H1 (cell line): ENCODE measurements around the gene HM13. TPM values are rescaled to one million over a fixed set of nuclear protein-coding genes. Genes with fewer than 3 reads are reported as not detected.

Experiments used
- CEBPB ChIP-seq: IDR thresholded peaks from 2 replicates; pipeline ENCODE4 v1.6.1; 2012; ENCODE audit warnings: low read depth, low read length
- EZH2 ChIP-seq: fragments of 200-600 bp; sonication (generic); IDR thresholded peaks from 2 replicates; pipeline ENCODE4 v1.7.1; 2012; ENCODE audit warnings: low read depth, mild to moderate bottlenecking, moderate library complexity, low read length, inconsistent platforms; ENCODE audit not compliant: severe bottlenecking
- JUN ChIP-seq: IDR thresholded peaks from 2 replicates; pipeline ENCODE4 v1.6.1; 2011; ENCODE audit warnings: low read depth, mild to moderate bottlenecking, improper control_type of control experiment, low read length
- POLR2A ChIP-seq, 2 experiments: IDR thresholded peaks; 1 replicate in 1 of 2; 2 replicates in 1 of 2; pipeline ENCODE4 v1.6.1; 2011; ENCODE audit warnings: low read depth in 2 of 2, low read length in 2 of 2, mild to moderate bottlenecking in 2 of 2; ENCODE audit errors: control extremely low read depth in 1 of 2
- RBBP5 ChIP-seq: IDR thresholded peaks from 2 replicates; pipeline ENCODE4 v1.7.1; 2012; ENCODE audit warnings: low read depth, mild to moderate bottlenecking, inconsistent platforms, low read length, moderate library complexity, borderline replicate concordance
- RXRA ChIP-seq: IDR thresholded peaks from 2 replicates; pipeline ENCODE4 v1.6.1; 2011; ENCODE audit warnings: low read depth, mild to moderate bottlenecking, low read length, moderate library complexity; ENCODE audit not compliant: insufficient read depth
- SIN3A ChIP-seq, 2 experiments: IDR thresholded peaks in 1 of 2; conservative IDR thresholded peaks in 1 of 2; 2 replicates each; pipeline ENCODE4 v1.6.1; 2011 to 2012; ENCODE audit warnings: low read length in 2 of 2, improper control_type of control experiment in 1 of 2, low read depth in 1 of 2, mild to moderate bottlenecking in 1 of 2
- SRF ChIP-seq: IDR thresholded peaks from 2 replicates; pipeline ENCODE4 v1.6.1; 2011; ENCODE audit warnings: mild to moderate bottlenecking, low read depth, low read length, moderate library complexity
- TAF1 ChIP-seq: IDR thresholded peaks from 2 replicates; pipeline ENCODE4 v1.6.1; 2011; ENCODE audit warnings: mild to moderate bottlenecking, low read depth, low read length
- polyA plus RNA-seq, 7 experiments: library from polyadenylated mRNA; depleted of rRNA in 3 of 7; stranded (reverse) in 5 of 7; unstranded in 2 of 7; fragments of >200 nt in 5 of 7; fragments of 200-250 nt in 2 of 7; gene quantifications; 1 replicate in 5 of 7; 2 replicates in 1 of 7; 4 replicates in 1 of 7; pipeline versions ENCODE4 v1.2.1 to v1.2.3, GENCODE V29; 2011 to 2013; ENCODE audit warnings: missing spikeins in 2 of 7, mixed read lengths in 2 of 7
- total RNA-seq: library from RNA; stranded (reverse); fragmentation: NEBNext Ultra II Directional; extraction: Animal tissue kit (Norgen Biotek cat#: 25700); gene quantifications from 2 replicates; pipeline ENCODE4 v1.2.1, GENCODE V29; 2021
- TF ChIP-seq, protein P1 (sequence below): fragments of 300-600 bp; sonication (generic); IDR thresholded peaks from 2 replicates; pipeline ENCODE4 v1.7.1; 2012; ENCODE audit warnings: low read length, moderate library complexity, mild to moderate bottlenecking, inconsistent platforms; ENCODE audit not compliant: insufficient replicate concordance
- TF ChIP-seq, protein P2 (sequence below): IDR thresholded peaks from 2 replicates; pipeline ENCODE4 v1.6.1; 2012; ENCODE audit warnings: inconsistent platforms

Gene HM13
- total and polyA plus RNA-seq, 2 of the 8 experiments (the other 6 are each of a cell fraction or from before 2014, with no cell fraction given) = 118 to 183 TPM

DNA sequence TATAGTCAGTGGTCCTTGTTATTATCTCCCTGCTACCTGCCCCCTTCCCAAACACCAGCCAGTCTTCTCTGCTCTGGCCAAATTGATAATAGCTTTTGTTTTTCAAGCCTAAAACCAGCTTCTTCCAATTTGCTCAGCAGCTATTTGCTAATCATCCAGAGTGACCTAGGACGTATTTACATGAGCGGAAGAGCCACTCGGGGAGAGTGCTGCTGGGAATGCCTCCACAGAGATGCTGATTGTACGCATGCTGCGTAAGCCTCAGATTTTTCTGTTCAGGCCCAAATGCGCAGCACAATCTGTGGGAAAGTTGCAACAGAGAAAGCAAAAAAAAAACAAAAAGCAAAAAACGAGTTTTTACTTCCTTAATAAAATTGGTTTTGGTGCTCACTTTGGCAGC is 66.5 kb downstream of the HM13 start (continued):
- TF ChIP-seq, protein P1, sequence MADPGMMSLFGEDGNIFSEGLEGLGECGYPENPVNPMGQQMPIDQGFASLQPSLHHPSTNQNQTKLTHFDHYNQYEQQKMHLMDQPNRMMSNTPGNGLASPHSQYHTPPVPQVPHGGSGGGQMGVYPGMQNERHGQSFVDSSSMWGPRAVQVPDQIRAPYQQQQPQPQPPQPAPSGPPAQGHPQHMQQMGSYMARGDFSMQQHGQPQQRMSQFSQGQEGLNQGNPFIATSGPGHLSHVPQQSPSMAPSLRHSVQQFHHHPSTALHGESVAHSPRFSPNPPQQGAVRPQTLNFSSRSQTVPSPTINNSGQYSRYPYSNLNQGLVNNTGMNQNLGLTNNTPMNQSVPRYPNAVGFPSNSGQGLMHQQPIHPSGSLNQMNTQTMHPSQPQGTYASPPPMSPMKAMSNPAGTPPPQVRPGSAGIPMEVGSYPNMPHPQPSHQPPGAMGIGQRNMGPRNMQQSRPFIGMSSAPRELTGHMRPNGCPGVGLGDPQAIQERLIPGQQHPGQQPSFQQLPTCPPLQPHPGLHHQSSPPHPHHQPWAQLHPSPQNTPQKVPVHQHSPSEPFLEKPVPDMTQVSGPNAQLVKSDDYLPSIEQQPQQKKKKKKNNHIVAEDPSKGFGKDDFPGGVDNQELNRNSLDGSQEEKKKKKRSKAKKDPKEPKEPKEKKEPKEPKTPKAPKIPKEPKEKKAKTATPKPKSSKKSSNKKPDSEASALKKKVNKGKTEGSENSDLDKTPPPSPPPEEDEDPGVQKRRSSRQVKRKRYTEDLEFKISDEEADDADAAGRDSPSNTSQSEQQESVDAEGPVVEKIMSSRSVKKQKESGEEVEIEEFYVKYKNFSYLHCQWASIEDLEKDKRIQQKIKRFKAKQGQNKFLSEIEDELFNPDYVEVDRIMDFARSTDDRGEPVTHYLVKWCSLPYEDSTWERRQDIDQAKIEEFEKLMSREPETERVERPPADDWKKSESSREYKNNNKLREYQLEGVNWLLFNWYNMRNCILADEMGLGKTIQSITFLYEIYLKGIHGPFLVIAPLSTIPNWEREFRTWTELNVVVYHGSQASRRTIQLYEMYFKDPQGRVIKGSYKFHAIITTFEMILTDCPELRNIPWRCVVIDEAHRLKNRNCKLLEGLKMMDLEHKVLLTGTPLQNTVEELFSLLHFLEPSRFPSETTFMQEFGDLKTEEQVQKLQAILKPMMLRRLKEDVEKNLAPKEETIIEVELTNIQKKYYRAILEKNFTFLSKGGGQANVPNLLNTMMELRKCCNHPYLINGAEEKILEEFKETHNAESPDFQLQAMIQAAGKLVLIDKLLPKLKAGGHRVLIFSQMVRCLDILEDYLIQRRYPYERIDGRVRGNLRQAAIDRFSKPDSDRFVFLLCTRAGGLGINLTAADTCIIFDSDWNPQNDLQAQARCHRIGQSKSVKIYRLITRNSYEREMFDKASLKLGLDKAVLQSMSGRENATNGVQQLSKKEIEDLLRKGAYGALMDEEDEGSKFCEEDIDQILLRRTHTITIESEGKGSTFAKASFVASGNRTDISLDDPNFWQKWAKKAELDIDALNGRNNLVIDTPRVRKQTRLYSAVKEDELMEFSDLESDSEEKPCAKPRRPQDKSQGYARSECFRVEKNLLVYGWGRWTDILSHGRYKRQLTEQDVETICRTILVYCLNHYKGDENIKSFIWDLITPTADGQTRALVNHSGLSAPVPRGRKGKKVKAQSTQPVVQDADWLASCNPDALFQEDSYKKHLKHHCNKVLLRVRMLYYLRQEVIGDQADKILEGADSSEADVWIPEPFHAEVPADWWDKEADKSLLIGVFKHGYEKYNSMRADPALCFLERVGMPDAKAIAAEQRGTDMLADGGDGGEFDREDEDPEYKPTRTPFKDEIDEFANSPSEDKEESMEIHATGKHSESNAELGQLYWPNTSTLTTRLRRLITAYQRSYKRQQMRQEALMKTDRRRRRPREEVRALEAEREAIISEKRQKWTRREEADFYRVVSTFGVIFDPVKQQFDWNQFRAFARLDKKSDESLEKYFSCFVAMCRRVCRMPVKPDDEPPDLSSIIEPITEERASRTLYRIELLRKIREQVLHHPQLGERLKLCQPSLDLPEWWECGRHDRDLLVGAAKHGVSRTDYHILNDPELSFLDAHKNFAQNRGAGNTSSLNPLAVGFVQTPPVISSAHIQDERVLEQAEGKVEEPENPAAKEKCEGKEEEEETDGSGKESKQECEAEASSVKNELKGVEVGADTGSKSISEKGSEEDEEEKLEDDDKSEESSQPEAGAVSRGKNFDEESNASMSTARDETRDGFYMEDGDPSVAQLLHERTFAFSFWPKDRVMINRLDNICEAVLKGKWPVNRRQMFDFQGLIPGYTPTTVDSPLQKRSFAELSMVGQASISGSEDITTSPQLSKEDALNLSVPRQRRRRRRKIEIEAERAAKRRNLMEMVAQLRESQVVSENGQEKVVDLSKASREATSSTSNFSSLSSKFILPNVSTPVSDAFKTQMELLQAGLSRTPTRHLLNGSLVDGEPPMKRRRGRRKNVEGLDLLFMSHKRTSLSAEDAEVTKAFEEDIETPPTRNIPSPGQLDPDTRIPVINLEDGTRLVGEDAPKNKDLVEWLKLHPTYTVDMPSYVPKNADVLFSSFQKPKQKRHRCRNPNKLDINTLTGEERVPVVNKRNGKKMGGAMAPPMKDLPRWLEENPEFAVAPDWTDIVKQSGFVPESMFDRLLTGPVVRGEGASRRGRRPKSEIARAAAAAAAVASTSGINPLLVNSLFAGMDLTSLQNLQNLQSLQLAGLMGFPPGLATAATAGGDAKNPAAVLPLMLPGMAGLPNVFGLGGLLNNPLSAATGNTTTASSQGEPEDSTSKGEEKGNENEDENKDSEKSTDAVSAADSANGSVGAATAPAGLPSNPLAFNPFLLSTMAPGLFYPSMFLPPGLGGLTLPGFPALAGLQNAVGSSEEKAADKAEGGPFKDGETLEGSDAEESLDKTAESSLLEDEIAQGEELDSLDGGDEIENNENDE = peak; percentile 34
- TF ChIP-seq SRF (no peak), CEBPB (peak; percentile 45; the same call in 1 of the 2 replicates), TAF1 (0 out of 2 replicates have a peak, but pooled peaks have one; percentile 20), RBBP5 (no peak), JUN (no peak), EZH2 (no peak), RXRA (no peak), SIN3A (conservative IDR thresholded peaks at IDR 0.05 in 1 of 2, IDR thresholded peaks at IDR 0.05 in 1 of 2; ENCODE audit: low read depth in 1 of 2, low read length in 2 of 2) (no peak), POLR2A (IDR thresholded peaks at IDR 0.05; ENCODE audit: control extremely low read depth in 1 of 2, low read depth in 2 of 2, low read length in 2 of 2) (no peak; a peak in 1 of 3 replicates)
- TF ChIP-seq, protein P2, sequence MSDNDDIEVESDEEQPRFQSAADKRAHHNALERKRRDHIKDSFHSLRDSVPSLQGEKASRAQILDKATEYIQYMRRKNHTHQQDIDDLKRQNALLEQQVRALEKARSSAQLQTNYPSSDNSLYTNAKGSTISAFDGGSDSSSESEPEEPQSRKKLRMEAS = no peak
